ENCODE results near the gene MGAT5B.

MGAT5B gene

GRCh38 chr17:76929148-76929547 lies 60.9 kb downstream of the MGAT5B start:
- DNase-seq: no peak

GRCh38 chr17:76929601-76930000 lies 61.4 kb downstream of the MGAT5B start:
- DNase-seq: no peak

- DNase-seq: no peak
Measured at GRCh38 chr17:76930107-76930506, 61.9 kb downstream of the MGAT5B start.

- no peak for DNase-seq
Measured at GRCh38 chr17:76932402-76933333, 64.5 kb downstream of the MGAT5B start.

GRCh38 chr17:76934561-76935320 lies 66.5 kb downstream of the MGAT5B start:
- DNase-seq: no peak

GRCh38 chr17:76935331-76935730 lies 67.1 kb downstream of the MGAT5B start:
- no peak for DNase-seq

- DNase-seq: no peak
Measured at GRCh38 chr17:76937238-76937637, 69.0 kb downstream of the MGAT5B start.

GRCh38 chr17:76938009-76938408 lies 69.8 kb downstream of the MGAT5B start:
- no peak for DNase-seq

- no peak for DNase-seq
Measured at GRCh38 chr17:76940295-76940694, 72.1 kb downstream of the MGAT5B start.

- no peak for DNase-seq
Measured at GRCh38 chr17:76940738-76941350, 72.6 kb downstream of the MGAT5B start.

- no peak for DNase-seq
Measured at GRCh38 chr17:76943202-76943601, 75.0 kb downstream of the MGAT5B start.

- peak in 1 of 14 donors; percentile 18 for DNase-seq
Measured at GRCh38 chr17:76943781-76944213, 75.6 kb downstream of the MGAT5B start.

- DNase-seq: no peak
Measured at GRCh38 chr17:76944477-76944876, 76.3 kb downstream of the MGAT5B start.

GRCh38 chr17:76946111-76946771 lies 78.0 kb downstream of the MGAT5B start:
- DNase-seq: no peak

- DNase-seq: no peak
Measured at GRCh38 chr17:76946772-76947135, 78.5 kb downstream of the MGAT5B start.

- DNase-seq: no peak
Measured at GRCh38 chr17:76947309-76947708, 79.1 kb downstream of the MGAT5B start.

GRCh38 chr17:76947771-76948170 lies 79.6 kb downstream of the MGAT5B start:
- DNase-seq: no peak

GRCh38 chr17:76948301-76948700 lies 80.1 kb downstream of the MGAT5B start:
- DNase-seq: no peak

- DNase-seq: peak in 2 of 14 donors; percentile 28 to 58
Measured at GRCh38 chr17:76948726-76949342, 80.6 kb downstream of the MGAT5B start.

- no peak for DNase-seq
Measured at GRCh38 chr17:76949913-76950695, 81.9 kb downstream of the MGAT5B start.

- no peak for DNase-seq
Measured at GRCh38 chr17:76951375-76951905, 83.2 kb downstream of the MGAT5B start.

All from C1 segment of cervical spinal cord (tissue), 14 donors.